NOMO-1 (cell line): ENCODE results near the gene AKR1C4.

Experiments
- DNase-seq, 2 experiments: peaks; one replicate each; lab custom pipeline; 2025; ENCODE audit not compliant: unreplicated experiment in 2 of 2; lab: John Stamatoyannopoulos, UW

The AKR1C4 gene

DNA sequence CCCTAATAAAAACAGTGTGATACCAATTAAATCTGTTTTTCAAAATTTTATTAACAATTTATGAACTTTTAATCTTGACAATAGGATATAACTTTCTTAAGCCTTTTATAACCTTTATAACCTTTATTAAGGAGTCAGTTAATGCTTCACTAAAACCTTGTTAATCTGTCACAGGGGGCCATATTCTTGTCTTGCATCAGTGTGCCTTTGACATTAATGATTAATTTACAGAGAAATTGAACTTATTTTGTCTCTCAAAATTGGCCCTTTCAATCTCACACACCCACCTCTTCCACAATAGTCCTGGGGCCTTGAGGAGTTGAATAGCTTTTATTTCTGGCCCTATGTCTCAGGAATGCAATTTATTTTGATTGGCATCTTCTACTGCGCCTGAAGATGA lies 68.5 kb downstream of the AKR1C4 start:
- DNase-seq: no peak

DNA sequence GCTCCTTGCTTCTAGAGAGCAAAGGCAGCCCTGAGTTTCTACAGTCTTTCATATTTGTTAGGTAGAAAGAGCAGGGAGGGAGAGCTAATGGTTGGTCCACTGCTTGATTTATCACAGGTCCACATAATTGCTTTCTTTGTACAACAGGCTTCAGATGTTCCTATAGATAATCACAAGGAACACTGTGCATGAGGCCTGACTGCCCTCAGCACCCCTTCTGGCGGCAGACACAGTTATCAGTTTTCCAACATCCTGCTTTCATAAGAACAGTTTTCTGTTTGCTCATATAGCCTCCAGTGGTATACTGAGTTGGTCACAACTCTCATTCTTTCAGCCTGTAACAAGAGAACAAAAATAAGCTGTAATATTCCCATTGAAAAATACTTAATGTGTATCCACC lies 69.7 kb downstream of the AKR1C4 start:
- no peak for DNase-seq

DNA sequence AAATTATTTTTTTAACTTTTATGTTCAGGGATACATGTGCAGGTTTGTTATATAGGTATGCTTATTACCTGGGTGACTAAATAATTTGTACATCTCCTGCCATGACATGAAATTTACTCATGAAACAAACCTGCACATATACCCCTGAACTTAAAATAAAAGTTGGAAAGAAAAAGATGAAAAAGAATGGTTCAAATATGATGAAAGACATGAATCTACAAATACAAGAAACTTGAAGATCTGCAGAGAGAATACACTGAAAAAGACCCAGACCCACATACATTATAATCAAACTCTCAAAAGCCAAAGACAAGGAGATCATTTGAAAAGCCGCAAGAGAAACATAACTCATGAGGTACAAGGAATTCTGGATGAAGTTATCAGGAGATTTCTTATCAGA lies 70.2 kb downstream of the AKR1C4 start:
- DNase-seq: no peak

DNA sequence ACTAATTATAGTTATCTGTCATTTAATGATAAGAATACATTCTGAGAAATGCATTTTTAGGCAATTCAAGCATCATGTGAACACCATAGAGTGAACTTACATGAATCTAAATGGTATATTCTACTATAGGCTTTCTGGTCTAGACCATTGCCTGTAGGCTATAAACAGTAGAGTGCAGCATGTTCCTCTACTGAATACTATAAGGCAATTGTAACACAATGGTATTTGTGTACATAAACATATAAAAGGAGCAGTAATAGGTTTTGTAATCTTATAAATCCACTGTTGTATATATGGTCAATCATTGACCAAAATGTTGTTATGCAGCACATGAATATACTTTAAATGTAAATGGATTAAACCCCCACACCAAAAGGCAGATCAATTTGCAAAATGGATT lies 71.6 kb downstream of the AKR1C4 start:
- no peak for DNase-seq
